SK-N-SH (cell line): Measurements from ENCODE around the gene KNOP1. TPM values are rescaled to one million over a fixed set of nuclear protein-coding genes. Genes with fewer than 3 reads are reported as not detected.

ENCODE experiments used
- CTCF ChIA-PET: fragments of 300-600, 350-600 bp; formaldehyde crosslinking; extraction: SDS; loops from one replicate; lab custom pipeline; 2021; lab: Yijun Ruan, JAX
- POLR2A ChIA-PET: fragments of 350-600 bp; sonication (Branson Sonifier 250); formaldehyde crosslinking; extraction: SDS; loops from one replicate; lab custom pipeline; 2020; ENCODE audit warnings: antibody characterized with exemption, inconsistent platforms; lab: Yijun Ruan, JAX
- DNase-seq: peaks from one replicate; pipeline ENCODE4 v3.0.0; 2012
- H2AFZ ChIP-seq: fragments of 200-600 bp; sonication (generic); 2 replicates; pipeline ENCODE4 v1.8.1; 2016; ENCODE audit warnings: antibody characterized with exemption, mild to moderate bottlenecking, low read depth
- H3F3A ChIP-seq: fragments of 200-600 bp; sonication (generic); replicated peaks from 2 replicates; pipeline ENCODE3; 2016; ENCODE audit warnings: antibody characterized with exemption, mild to moderate bottlenecking; ENCODE audit not compliant: insufficient read depth
- H3K27ac ChIP-seq, 2 experiments: fragments of 200-500 bp in 1 of 2; fragments of 200-600 bp in 1 of 2; sonication (Bioruptor generic) in 1 of 2; sonication (generic), shearing (Covaris generic) in 1 of 2; 2 replicates each; pipeline versions ENCODE4 v1.5.1 to v1.6.1; 2014 to 2016; ENCODE audit warnings: low read depth in 2 of 2, inconsistent platforms in 1 of 2, low read length in 1 of 2, mild to moderate bottlenecking in 1 of 2, mixed read lengths in 1 of 2
- H3K27me3 ChIP-seq: fragments of 200-600 bp; sonication (generic), shearing (Covaris generic); 2 replicates; pipeline ENCODE4 v1.6.1; 2016; ENCODE audit warnings: mixed run types; ENCODE audit not compliant: insufficient read depth
- H3K36me3 ChIP-seq, 2 experiments: fragments of 200-500 bp in 1 of 2; fragments of 200-600 bp in 1 of 2; sonication (Bioruptor generic) in 1 of 2; sonication (generic) in 1 of 2; replicated peaks in 1 of 2; 2 replicates each; pipeline versions ENCODE3 to v1.5.1; 2014 to 2016; ENCODE audit warnings: low read length in 1 of 2, mild to moderate bottlenecking in 1 of 2; ENCODE audit not compliant: insufficient read depth in 2 of 2, control insufficient read depth in 1 of 2
- H3K4me1 ChIP-seq, 2 experiments: fragments of 200-500 bp in 1 of 2; fragments of 200-600 bp in 1 of 2; sonication (Bioruptor generic) in 1 of 2; sonication (generic), shearing (Covaris generic) in 1 of 2; 2 replicates each; pipeline versions ENCODE4 v1.5.1 to v1.6.1; 2014 to 2016; ENCODE audit warnings: low read depth in 1 of 2, low read length in 1 of 2, mixed run types in 1 of 2; ENCODE audit not compliant: insufficient read depth in 2 of 2, control insufficient read depth in 1 of 2
- H3K4me2 ChIP-seq: fragments of 200-600 bp; sonication (generic), shearing (Covaris generic); 2 replicates; pipeline ENCODE4 v1.6.1; 2017; ENCODE audit warnings: mixed run types
- H3K4me3 ChIP-seq, 2 experiments: fragments of 200-500 bp in 1 of 2; fragments of 200-600 bp in 1 of 2; sonication (Bioruptor generic) in 1 of 2; sonication (generic), shearing (Covaris generic) in 1 of 2; 2 replicates each; pipeline versions ENCODE4 v1.5.1 to v1.8.1; 2014 to 2016; ENCODE audit warnings: low read depth in 2 of 2, inconsistent platforms in 1 of 2, low read length in 1 of 2, mild to moderate bottlenecking in 1 of 2, mixed read lengths in 1 of 2, moderate library complexity in 1 of 2
- H3K79me2 ChIP-seq: fragments of 200-600 bp; sonication (generic); 2 replicates; pipeline ENCODE4 v1.8.1; 2017; ENCODE audit warnings: mild to moderate bottlenecking; ENCODE audit not compliant: insufficient read depth
- H3K9ac ChIP-seq: fragments of 200-600 bp; sonication (generic); 2 replicates; pipeline ENCODE4 v1.6.1; 2017; ENCODE audit warnings: mixed run types
- H3K9me2 ChIP-seq: fragments of 200-600 bp; sonication (generic); 2 replicates; pipeline ENCODE4 v1.6.1; 2017; ENCODE audit warnings: mixed run types
- H3K9me3 ChIP-seq: fragments of 200-600 bp; sonication (generic); 2 replicates; pipeline ENCODE4 v1.6.1; 2017; ENCODE audit warnings: mixed run types, mild to moderate bottlenecking, moderate library complexity
- H4K20me1 ChIP-seq: fragments of 200-600 bp; sonication (generic); 2 replicates; pipeline ENCODE4 v1.6.1; 2017; ENCODE audit warnings: mild to moderate bottlenecking, mixed run types; ENCODE audit not compliant: insufficient read depth
- FOSL2 ChIP-seq: IDR thresholded peaks from 2 replicates; pipeline ENCODE4 v1.4.0; 2012; ENCODE audit warnings: low read depth, mild to moderate bottlenecking, moderate library complexity, borderline replicate concordance
- FOXJ3 ChIP-seq: sonication (generic); formaldehyde crosslinking; IDR thresholded peaks from 2 replicates; pipeline ENCODE4 v1.5.1; 2020; ENCODE audit warnings: mild to moderate bottlenecking, missing genetic modification reagents
- FOXM1 ChIP-seq: IDR thresholded peaks from 2 replicates; pipeline ENCODE4 v1.4.0; 2012; ENCODE audit warnings: low read depth, mild to moderate bottlenecking
- GABPA ChIP-seq: IDR thresholded peaks from 2 replicates; pipeline ENCODE4 v1.4.0; 2012; ENCODE audit warnings: low read depth, mild to moderate bottlenecking
- GATA2 ChIP-seq: sonication (generic); formaldehyde crosslinking; IDR thresholded peaks from 2 replicates; pipeline ENCODE4 v1.5.0; 2020; ENCODE audit warnings: mild to moderate bottlenecking, missing genetic modification reagents
- JUND ChIP-seq: IDR thresholded peaks from 2 replicates; pipeline ENCODE4 v1.4.0; 2012
- MEF2A ChIP-seq: IDR thresholded peaks from 2 replicates; pipeline ENCODE4 v1.4.0; 2012; ENCODE audit warnings: low read depth, borderline replicate concordance
- NRF1 ChIP-seq: IDR thresholded peaks from 2 replicates; pipeline ENCODE4 v1.6.1; 2012; ENCODE audit warnings: low read depth, mild to moderate bottlenecking, low read length
- PBX3 ChIP-seq: IDR thresholded peaks from 2 replicates; pipeline ENCODE4; 2012
- POLR2AphosphoS5 ChIP-seq: IDR thresholded peaks from 2 replicates; pipeline ENCODE4 v1.6.1; 2012; ENCODE audit warnings: low read depth, low read length
- RFX5 ChIP-seq: IDR thresholded peaks from 2 replicates; pipeline ENCODE4 v1.6.1; 2012; ENCODE audit warnings: mild to moderate bottlenecking, improper control_type of control experiment, low read length
- RXRA ChIP-seq: IDR thresholded peaks from 2 replicates; pipeline ENCODE4 v1.4.0; 2012; ENCODE audit warnings: low read depth, mild to moderate bottlenecking, borderline replicate concordance
- SIN3A ChIP-seq: IDR thresholded peaks from 2 replicates; pipeline ENCODE4 v1.6.1; 2012; ENCODE audit warnings: low read depth, mild to moderate bottlenecking, low read length, moderate library complexity, borderline replicate concordance
- USF1 ChIP-seq: IDR thresholded peaks from 2 replicates; pipeline ENCODE4 v1.4.0; 2012; ENCODE audit warnings: low read depth, borderline replicate concordance
- WGBS: methylation state at CpG from one replicate; pipeline ENCODE4 v1.1.6; 2017; ENCODE audit warnings: low lambda C conversion rate; 5-methylcytosine and 5-hydroxymethylcytosine counted together
- polyA plus RNA-seq, 3 experiments: library from polyadenylated mRNA; depleted of rRNA; stranded (reverse); fragments of >200 nt; gene quantifications; 2 replicates each; pipeline ENCODE4 v1.2.3, GENCODE V29; 2012
- TF ChIP-seq, protein P1 (sequence below): IDR thresholded peaks from 2 replicates; pipeline ENCODE4 v1.6.1; 2012; ENCODE audit warnings: mild to moderate bottlenecking, low read depth, low read length, moderate library complexity
- TF ChIP-seq, protein P2 (sequence below): fragments of 200-600 bp; sonication (generic); IDR thresholded peaks from 2 replicates; pipeline ENCODE4 v1.6.1; 2017; ENCODE audit warnings: antibody characterized with exemption, mild to moderate bottlenecking, moderate library complexity

KNOP1 gene
- polyA plus RNA-seq, 1 of the 3 experiments (the other 2 are of a cell fraction) = 13.2 TPM

- WGBS = 98% methylated on average over 3 of the region's 3 CpGs
- no peak overlapping the region for H2AFZ ChIP-seq
- CTCF ChIA-PET = interaction anchor here (1.0 kb wide), 1 partner anchor 131 kb away, joined by 3 read pairs; no protein-coding TSS in a partner anchor
- no peaks in the 10 kb centered on the region for H3K36me3 ChIP-seq
- H3K27me3 ChIP-seq = no peaks in the 10 kb centered on the region
- no peaks in the 10 kb centered on the region for H4K20me1 ChIP-seq
- DNase-seq = no peak
- no peak overlapping the region for H3K4me3 ChIP-seq
- no peaks in the 10 kb centered on the region for H3K79me2 ChIP-seq
- H3K9me2 ChIP-seq = no peaks in the 10 kb centered on the region
- POLR2A ChIA-PET = no interaction called here
- H3K4me2 ChIP-seq = no peak overlapping the region
- TF ChIP-seq NRF1 (no peak), GABPA (no peak), RXRA (no peak), USF1 (no peak), SIN3A (no peak), FOXJ3 (CRISPR knock-in tag) (no peak), PBX3 (no peak), FOXM1 (no peak), GATA2 (no peak), MEF2A (no peak), FOSL2 (no peak), JUND (no peak), RFX5 (no peak), POLR2AphosphoS5 (no peak)
- TF ChIP-seq, protein P1, sequence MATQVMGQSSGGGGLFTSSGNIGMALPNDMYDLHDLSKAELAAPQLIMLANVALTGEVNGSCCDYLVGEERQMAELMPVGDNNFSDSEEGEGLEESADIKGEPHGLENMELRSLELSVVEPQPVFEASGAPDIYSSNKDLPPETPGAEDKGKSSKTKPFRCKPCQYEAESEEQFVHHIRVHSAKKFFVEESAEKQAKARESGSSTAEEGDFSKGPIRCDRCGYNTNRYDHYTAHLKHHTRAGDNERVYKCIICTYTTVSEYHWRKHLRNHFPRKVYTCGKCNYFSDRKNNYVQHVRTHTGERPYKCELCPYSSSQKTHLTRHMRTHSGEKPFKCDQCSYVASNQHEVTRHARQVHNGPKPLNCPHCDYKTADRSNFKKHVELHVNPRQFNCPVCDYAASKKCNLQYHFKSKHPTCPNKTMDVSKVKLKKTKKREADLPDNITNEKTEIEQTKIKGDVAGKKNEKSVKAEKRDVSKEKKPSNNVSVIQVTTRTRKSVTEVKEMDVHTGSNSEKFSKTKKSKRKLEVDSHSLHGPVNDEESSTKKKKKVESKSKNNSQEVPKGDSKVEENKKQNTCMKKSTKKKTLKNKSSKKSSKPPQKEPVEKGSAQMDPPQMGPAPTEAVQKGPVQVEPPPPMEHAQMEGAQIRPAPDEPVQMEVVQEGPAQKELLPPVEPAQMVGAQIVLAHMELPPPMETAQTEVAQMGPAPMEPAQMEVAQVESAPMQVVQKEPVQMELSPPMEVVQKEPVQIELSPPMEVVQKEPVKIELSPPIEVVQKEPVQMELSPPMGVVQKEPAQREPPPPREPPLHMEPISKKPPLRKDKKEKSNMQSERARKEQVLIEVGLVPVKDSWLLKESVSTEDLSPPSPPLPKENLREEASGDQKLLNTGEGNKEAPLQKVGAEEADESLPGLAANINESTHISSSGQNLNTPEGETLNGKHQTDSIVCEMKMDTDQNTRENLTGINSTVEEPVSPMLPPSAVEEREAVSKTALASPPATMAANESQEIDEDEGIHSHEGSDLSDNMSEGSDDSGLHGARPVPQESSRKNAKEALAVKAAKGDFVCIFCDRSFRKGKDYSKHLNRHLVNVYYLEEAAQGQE = no peak
- TF ChIP-seq, protein P2, sequence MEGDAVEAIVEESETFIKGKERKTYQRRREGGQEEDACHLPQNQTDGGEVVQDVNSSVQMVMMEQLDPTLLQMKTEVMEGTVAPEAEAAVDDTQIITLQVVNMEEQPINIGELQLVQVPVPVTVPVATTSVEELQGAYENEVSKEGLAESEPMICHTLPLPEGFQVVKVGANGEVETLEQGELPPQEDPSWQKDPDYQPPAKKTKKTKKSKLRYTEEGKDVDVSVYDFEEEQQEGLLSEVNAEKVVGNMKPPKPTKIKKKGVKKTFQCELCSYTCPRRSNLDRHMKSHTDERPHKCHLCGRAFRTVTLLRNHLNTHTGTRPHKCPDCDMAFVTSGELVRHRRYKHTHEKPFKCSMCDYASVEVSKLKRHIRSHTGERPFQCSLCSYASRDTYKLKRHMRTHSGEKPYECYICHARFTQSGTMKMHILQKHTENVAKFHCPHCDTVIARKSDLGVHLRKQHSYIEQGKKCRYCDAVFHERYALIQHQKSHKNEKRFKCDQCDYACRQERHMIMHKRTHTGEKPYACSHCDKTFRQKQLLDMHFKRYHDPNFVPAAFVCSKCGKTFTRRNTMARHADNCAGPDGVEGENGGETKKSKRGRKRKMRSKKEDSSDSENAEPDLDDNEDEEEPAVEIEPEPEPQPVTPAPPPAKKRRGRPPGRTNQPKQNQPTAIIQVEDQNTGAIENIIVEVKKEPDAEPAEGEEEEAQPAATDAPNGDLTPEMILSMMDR = no peak
- H3K4me1 ChIP-seq = peaks cover 0 to 6% of the 10 kb centered on the region in 2 experiments; a peak in 1 of 4 replicates
- no peaks in the 10 kb centered on the region for H3F3A ChIP-seq
- no peak overlapping the region for H3K9ac ChIP-seq
- no peaks in the 10 kb centered on the region for H3K9me3 ChIP-seq
- no peak overlapping the region for H3K27ac ChIP-seq
Observed at GRCh38 chr16:19755268-19755667, 37.2 kb upstream of the KNOP1 start.
